CD8-positive, alpha-beta memory T cell (primary cell): ENCODE measurements around the gene NRM. TPM values are rescaled to one million over a fixed set of nuclear protein-coding genes. Genes with fewer than 3 reads are reported as not detected.
A peak's percentile ranks its signal among the peaks of the same experiment; 100 is the strongest.

Source experiments
- CTCF ChIA-PET: fragments of 350-600 bp; sonication (Branson Sonifier 250); formaldehyde crosslinking; loops from one replicate; lab custom pipeline; 2021; ENCODE audit warnings: antibody characterized with exemption; lab: Charles Lee
- POLR2A ChIA-PET: fragments of 350-600 bp; sonication (Branson Sonifier 250); formaldehyde crosslinking; loops from one replicate; lab custom pipeline; 2021; ENCODE audit warnings: antibody characterized with exemption; lab: Charles Lee
- DNase-seq, 5 donors: peaks; one replicate each; pipeline versions ENCODE4 v3.0.0 to v3.0.0-alpha.2; 2020 to 2022; ENCODE audit warnings: mixed read lengths in 1 of 5
- H3K27ac ChIP-seq: one replicate; pipeline ENCODE4 v1.7.0; 2013; ENCODE audit warnings: low read depth, mild to moderate bottlenecking, low read length, moderate library complexity
- H3K27me3 ChIP-seq: 2 replicates; pipeline ENCODE4 v1.7.0; 2013; ENCODE audit warnings: low read length, mild to moderate bottlenecking; ENCODE audit not compliant: insufficient read depth, poor library complexity, severe bottlenecking
- H3K36me3 ChIP-seq: 2 replicates; pipeline ENCODE4 v1.7.0; 2013; ENCODE audit warnings: mild to moderate bottlenecking, low read length, moderate library complexity; ENCODE audit not compliant: insufficient read depth
- H3K4me1 ChIP-seq: 2 replicates; pipeline ENCODE4 v1.7.0; 2013; ENCODE audit warnings: mild to moderate bottlenecking, low read length, moderate library complexity; ENCODE audit not compliant: insufficient read depth
- H3K4me3 ChIP-seq: 2 replicates; pipeline ENCODE4 v1.7.0; 2013; ENCODE audit warnings: mild to moderate bottlenecking, low read length
- H3K9me3 ChIP-seq: 2 replicates; pipeline ENCODE4 v1.7.0; 2013; ENCODE audit warnings: mild to moderate bottlenecking, low read length
- H3K27ac Mint-ChIP-seq, 8 donors: one replicate each; pipeline ENCODE4 v1.8.0; 2020 to 2021; ENCODE audit warnings: mixed read lengths in 8 of 8, mild to moderate bottlenecking in 6 of 8, inconsistent platforms in 3 of 8, moderate library complexity in 3 of 8
- H3K27me3 Mint-ChIP-seq, 2 donors: one replicate each; pipeline ENCODE4 v1.8.0; 2020 to 2021; ENCODE audit warnings: mixed read lengths in 2 of 2, mild to moderate bottlenecking in 1 of 2, moderate library complexity in 1 of 2
- H3K36me3 Mint-ChIP-seq, 3 donors: one replicate each; pipeline ENCODE4 v1.8.0; 2020 to 2021; ENCODE audit warnings: mixed read lengths in 3 of 3, inconsistent platforms in 1 of 3, mild to moderate bottlenecking in 1 of 3
- H3K4me1 Mint-ChIP-seq, 3 donors: one replicate each; pipeline ENCODE4 v1.8.0; 2020 to 2021; ENCODE audit warnings: mixed read lengths in 3 of 3, inconsistent platforms in 1 of 3, mild to moderate bottlenecking in 1 of 3
- H3K4me3 Mint-ChIP-seq, 7 donors: one replicate each; pipeline ENCODE4 v1.8.0; 2020 to 2021; ENCODE audit warnings: mixed read lengths in 7 of 7, mild to moderate bottlenecking in 6 of 7, moderate library complexity in 4 of 7, inconsistent platforms in 2 of 7
- H3K9me3 Mint-ChIP-seq, 5 donors: one replicate each; pipeline ENCODE4 v1.8.0; 2020 to 2022; ENCODE audit warnings: mixed read lengths in 5 of 5, mild to moderate bottlenecking in 3 of 5, moderate library complexity in 2 of 5, inconsistent platforms in 1 of 5
- polyA plus RNA-seq: library from polyadenylated mRNA; unstranded; fragments of 300-500 nt; fragmentation: Illumina TruSeq; gene quantifications from one replicate; pipeline ENCODE4 v1.2.3, GENCODE V29; 2021
- total RNA-seq, 2 experiments: library from RNA; stranded (reverse); gene quantifications; one replicate each; pipeline ENCODE4 v1.2.3, GENCODE V29; 2021

Gene NRM
- total and polyA plus RNA-seq, 3 experiments from 2014 or later, result 11.7 to 29.2 (median 28.1) TPM

DNA sequence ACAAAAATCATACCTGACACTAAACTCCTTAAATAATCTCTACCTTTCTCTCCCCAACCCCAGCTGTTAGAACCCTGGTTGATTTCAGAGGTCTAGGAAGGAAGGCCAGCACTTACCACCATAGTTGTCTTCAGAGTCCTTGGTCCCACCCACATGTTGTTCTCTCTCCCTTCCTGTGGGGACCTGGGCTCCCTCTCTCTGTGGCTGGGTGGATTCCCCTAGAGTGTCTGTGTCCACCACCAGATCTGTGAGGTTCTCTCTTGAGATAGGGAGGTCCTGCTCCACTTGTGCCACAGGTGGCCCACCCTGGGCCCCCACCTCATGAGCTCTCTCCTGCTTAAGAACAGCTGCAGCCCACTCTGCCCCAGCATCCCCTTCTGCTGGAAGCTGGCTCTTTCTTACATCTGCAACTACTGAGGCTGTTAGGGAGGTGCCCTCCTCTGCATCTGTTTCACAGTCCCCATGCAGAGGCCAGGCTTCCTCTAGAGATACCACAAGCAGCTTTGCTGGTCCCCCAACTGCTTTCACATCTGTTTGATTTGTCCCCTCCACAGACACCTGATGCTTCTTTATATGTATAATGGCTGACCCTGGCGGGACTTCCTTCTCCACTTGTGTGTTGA lies 21.1 kb upstream of the NRM start:
- peak overlapping the region in 2 of 7 donors; percentile 2 to 68 for H3K4me3 Mint-ChIP-seq
- Histone ChIP-seq H3K4me1 (peaks cover 12% of the 10 kb centered on the region), H3K36me3 (peaks cover 40% of the 10 kb centered on the region), H3K4me3 (no peak overlapping the region), H3K27me3 (no peaks in the 10 kb centered on the region), H3K27ac (no peak overlapping the region), H3K9me3 (no peaks in the 10 kb centered on the region)
- H3K27me3 Mint-ChIP-seq, result no peaks in the 10 kb centered on the region
- H3K9me3 Mint-ChIP-seq, result no peaks in the 10 kb centered on the region
- DNase-seq, result no peak
- peaks cover 27 to 43% (median 34%) of the 10 kb centered on the region in 3 donors for H3K4me1 Mint-ChIP-seq
- ChIA-PET POLR2A (no interaction called here), CTCF (interaction anchor here (1.4 to 3.1 kb wide), 4 partner anchors 10 to 171 kb away, joined by 3 to 13 read pairs (median 9); partner anchors contain the start of gene DHX16)
- H3K36me3 Mint-ChIP-seq, result peaks cover 11 to 73% (median 30%) of the 10 kb centered on the region in 3 donors
- peak overlapping the region in 7 of 8 donors; percentile 10 to 77 (median 60) for H3K27ac Mint-ChIP-seq

DNA sequence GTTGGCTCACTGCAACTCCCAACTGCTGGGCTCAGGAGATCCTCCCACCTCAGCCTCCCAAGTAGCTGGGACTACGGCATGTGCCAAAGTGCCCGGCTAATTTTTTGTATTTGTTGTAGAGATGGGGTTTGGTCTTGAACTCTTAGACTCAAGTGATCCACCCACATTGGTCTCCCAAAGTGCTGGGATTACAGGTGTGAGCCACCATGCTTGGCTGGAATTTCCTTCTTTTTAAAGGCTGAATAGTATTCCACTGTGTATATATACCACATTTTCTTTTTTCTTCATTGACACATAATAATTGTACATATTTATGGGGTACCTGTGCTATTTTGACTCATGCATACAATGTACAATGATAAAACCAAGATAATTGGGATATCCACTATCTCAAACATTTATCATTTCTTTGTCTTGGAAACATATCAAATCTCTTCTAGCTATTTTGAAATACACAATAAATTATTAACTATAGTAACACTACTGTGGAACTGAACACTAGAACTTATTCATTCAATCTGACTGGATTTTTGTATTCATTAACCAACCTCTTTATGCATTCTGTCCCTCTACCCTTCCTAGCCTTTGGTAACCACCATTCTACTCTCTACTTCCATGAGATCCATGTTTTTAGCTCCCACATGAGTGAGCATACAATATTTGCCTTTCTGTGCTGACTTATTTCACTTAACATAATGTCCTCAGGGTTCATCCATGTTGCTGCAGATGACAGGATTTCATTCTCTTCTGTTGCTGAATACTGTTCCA lies 18.5 kb upstream of the NRM start:
- no peak overlapping the region for H3K4me3 Mint-ChIP-seq
- CTCF ChIA-PET, result interaction anchor here (0.8 kb wide), 1 partner anchor 22 kb away, joined by 3 read pairs; no protein-coding TSS in a partner anchor
- peak overlapping the region in 1 of 8 donors; percentile 40 for H3K27ac Mint-ChIP-seq
- H3K27me3 ChIP-seq, result no peaks in the 10 kb centered on the region
- DNase-seq, result no peak
- peaks cover 5% of the 10 kb centered on the region for H3K4me1 ChIP-seq
- no peaks in the 10 kb centered on the region for H3K9me3 Mint-ChIP-seq
- H3K27ac ChIP-seq, result no peak overlapping the region
- H3K4me1 Mint-ChIP-seq, result peaks cover 14 to 26% (median 20%) of the 10 kb centered on the region in 3 donors
- peaks cover 15 to 80% (median 34%) of the 10 kb centered on the region in 3 donors for H3K36me3 Mint-ChIP-seq
- H3K9me3 ChIP-seq, result no peaks in the 10 kb centered on the region
- H3K27me3 Mint-ChIP-seq, result no peaks in the 10 kb centered on the region
- H3K36me3 ChIP-seq, result peaks cover 44% of the 10 kb centered on the region
- POLR2A ChIA-PET, result no interaction called here
- H3K4me3 ChIP-seq, result no peak overlapping the region

DNA sequence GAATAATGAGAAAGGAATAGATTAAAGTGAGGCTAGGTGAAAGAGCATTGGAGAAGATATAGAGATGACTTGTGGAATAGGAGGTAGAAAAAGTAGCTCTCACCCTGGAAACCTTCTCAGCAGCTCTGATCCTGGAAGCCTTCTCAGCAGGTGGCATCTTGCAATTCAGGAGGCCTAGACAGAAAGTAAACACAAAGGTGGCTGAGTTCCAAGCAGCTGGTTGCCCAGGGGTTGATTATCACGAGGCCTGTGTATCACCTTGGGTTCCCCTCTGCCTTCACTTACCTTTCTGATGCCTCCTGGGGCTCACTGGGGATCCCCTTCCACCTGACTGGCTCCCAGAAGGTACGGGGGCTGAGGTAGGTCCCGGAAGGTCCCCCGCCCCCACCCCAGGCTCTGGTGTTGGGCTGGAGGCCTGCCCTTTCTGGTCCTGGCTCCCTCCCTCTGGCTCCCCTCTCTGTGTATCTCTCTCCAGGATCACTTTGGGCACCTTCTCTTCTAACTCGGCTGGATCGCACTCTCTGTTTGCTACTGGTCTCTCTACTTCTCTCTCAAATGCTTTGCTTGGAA lies 16.6 kb upstream of the NRM start:
- Mint-ChIP-seq H3K9me3 (no peaks in the 10 kb centered on the region), H3K27ac (peak overlapping the region in 4 of 8 donors; percentile 8 to 91 (median 76)), H3K4me1 (peaks cover 7 to 14% (median 11%) of the 10 kb centered on the region in 3 donors), H3K4me3 (no peak overlapping the region), H3K27me3 (no peaks in the 10 kb centered on the region), H3K36me3 (peaks cover 19 to 82% (median 32%) of the 10 kb centered on the region in 3 donors)
- Histone ChIP-seq H3K4me1 (peaks cover 4% of the 10 kb centered on the region), H3K27ac (no peak overlapping the region), H3K9me3 (no peaks in the 10 kb centered on the region), H3K4me3 (no peak overlapping the region), H3K36me3 (peaks cover 30% of the 10 kb centered on the region), H3K27me3 (no peaks in the 10 kb centered on the region)
- ChIA-PET POLR2A (no interaction called here), CTCF (interaction anchor here (1.1 to 1.4 kb wide), 2 partner anchors 10 to 15 kb away, joined by 4 to 5 read pairs; partner anchors contain the start of gene MDC1)
- no peak for DNase-seq

DNA sequence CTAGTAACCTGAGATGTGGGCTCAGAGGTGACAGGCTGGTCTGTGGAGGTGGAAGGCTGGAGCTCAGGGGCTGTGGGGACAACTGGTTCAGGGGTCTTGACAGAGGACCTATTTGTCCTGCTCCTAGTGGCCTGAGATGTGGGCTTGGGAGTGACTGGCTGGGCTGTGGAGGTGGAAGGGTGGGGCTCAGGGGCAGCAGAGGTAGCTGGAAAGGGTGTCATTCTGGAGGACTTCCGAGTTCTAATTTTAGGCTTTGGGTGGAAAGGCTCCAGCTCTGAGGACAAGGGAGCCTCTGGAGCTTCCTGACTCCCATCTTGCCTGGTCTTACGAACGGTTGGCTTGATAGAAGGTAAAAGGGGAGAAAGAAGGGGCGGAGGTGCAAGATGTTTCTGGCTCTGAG lies 14.8 kb upstream of the NRM start:
- Histone ChIP-seq H3K4me1 (no peaks in the 10 kb centered on the region), H3K4me3 (no peak overlapping the region), H3K27me3 (no peaks in the 10 kb centered on the region), H3K9me3 (no peaks in the 10 kb centered on the region), H3K36me3 (peaks cover 13% of the 10 kb centered on the region), H3K27ac (no peak overlapping the region)
- Mint-ChIP-seq H3K36me3 (peaks cover 19 to 71% (median 24%) of the 10 kb centered on the region in 3 donors), H3K27me3 (no peaks in the 10 kb centered on the region), H3K4me3 (no peak overlapping the region), H3K9me3 (no peaks in the 10 kb centered on the region), H3K4me1 (no peaks in the 10 kb centered on the region), H3K27ac (peak overlapping the region in 3 of 8 donors; percentile 22 to 63 (median 43))
- no peak for DNase-seq
- POLR2A ChIA-PET, result no interaction called here
- CTCF ChIA-PET, result interaction anchor here (0.9 to 5.0 kb wide), 3 partner anchors 12 to 27 kb away, joined by 3 to 21 read pairs (median 4); partner anchors contain the start of gene MDC1

DNA sequence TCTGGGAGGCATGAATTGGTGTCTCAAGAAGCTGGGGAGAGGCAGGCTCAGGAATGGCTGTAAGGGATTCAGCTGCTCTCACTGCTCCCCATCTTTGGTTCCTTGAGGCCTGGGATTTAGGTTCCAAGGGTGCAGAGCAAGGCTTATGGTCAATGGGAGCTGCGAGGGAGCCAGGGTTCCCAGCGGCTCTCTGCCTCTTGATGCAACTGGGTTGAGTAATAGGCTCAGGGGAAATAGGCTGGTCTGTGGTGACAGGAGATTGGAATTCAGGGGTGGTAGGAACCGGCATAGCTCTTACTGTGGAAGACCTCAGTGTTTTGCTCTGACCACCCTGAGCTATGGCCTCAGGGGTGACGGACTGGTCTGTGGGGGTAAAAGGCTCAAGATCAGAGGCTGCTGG lies 13.0 kb upstream of the NRM start:
- H3K4me1 Mint-ChIP-seq, result no peaks in the 10 kb centered on the region
- H3K9me3 ChIP-seq, result no peaks in the 10 kb centered on the region
- peak overlapping the region in 1 of 8 donors; percentile 69 for H3K27ac Mint-ChIP-seq
- H3K36me3 Mint-ChIP-seq, result peaks cover 19 to 72% (median 25%) of the 10 kb centered on the region in 3 donors
- H3K4me3 Mint-ChIP-seq, result peak overlapping the region in 1 of 7 donors; percentile 28
- POLR2A ChIA-PET, result no interaction called here
- peaks cover 12% of the 10 kb centered on the region for H3K36me3 ChIP-seq
- no peaks in the 10 kb centered on the region for H3K27me3 ChIP-seq
- no peak overlapping the region for H3K27ac ChIP-seq
- no peak for DNase-seq
- no peak overlapping the region for H3K4me3 ChIP-seq
- CTCF ChIA-PET, result interaction anchor here (1.5 to 5.0 kb wide), 3 partner anchors 13 to 26 kb away, joined by 3 to 21 read pairs (median 3); partner anchors contain the start of gene NRM
- no peaks in the 10 kb centered on the region for H3K9me3 Mint-ChIP-seq
- H3K4me1 ChIP-seq, result no peaks in the 10 kb centered on the region
- H3K27me3 Mint-ChIP-seq, result no peaks in the 10 kb centered on the region

DNA sequence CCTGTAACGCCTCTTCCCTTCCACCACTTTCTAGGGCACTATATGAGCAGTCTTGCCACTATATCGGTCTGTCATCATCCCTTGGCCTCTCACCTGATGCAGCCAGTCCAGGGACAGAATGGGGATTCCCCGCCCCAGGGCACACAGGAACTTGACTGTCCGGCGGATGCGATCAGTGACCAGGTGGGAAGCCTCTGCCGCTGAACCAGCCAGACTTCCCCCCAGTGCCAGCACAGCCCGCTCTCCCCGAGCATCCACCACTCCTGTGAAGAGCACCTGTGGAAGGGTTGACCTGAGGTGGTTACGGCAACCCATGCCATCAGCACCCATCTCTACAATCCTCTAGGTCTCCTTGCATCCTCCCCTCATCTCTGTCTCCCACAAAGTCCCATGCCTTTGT lies 12.2 kb upstream of the NRM start:
- POLR2A ChIA-PET, result no interaction called here
- DNase-seq, result no peak
- CTCF ChIA-PET, result interaction anchor here (1.5 to 5.0 kb wide), 3 partner anchors 12 to 25 kb away, joined by 3 to 21 read pairs (median 3); partner anchors contain the start of gene NRM
- Histone ChIP-seq H3K4me3 (no peak overlapping the region), H3K4me1 (no peaks in the 10 kb centered on the region), H3K36me3 (peaks cover 10% of the 10 kb centered on the region), H3K27me3 (no peaks in the 10 kb centered on the region), H3K9me3 (no peaks in the 10 kb centered on the region), H3K27ac (no peak overlapping the region)
- Mint-ChIP-seq H3K27ac (peak overlapping the region in 1 of 8 donors; percentile 86), H3K9me3 (no peaks in the 10 kb centered on the region), H3K36me3 (peaks cover 19 to 67% (median 24%) of the 10 kb centered on the region in 3 donors), H3K27me3 (no peaks in the 10 kb centered on the region), H3K4me3 (no peak overlapping the region), H3K4me1 (no peaks in the 10 kb centered on the region)

DNA sequence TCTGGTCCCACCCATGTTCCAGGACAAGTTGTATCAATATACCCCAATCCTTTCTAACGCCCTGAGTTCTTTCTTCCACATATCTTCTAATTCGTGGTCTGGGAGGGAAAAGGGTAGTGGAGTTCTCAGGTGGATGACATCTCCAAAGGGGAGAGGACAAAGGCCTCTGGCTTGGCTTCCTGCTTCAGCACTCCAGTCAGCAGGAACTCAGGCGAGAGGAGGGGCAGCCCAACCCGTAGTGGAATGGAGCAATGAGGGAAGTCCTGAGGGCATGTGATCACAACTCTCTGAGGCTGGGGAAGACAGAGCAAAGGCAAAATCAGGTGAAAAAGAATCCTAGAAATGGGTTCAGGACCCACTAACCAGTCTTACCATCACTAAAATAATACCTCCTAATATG lies 9.6 kb upstream of the NRM start:
- H3K36me3 Mint-ChIP-seq, result peaks cover 16 to 46% (median 19%) of the 10 kb centered on the region in 3 donors
- H3K4me3 Mint-ChIP-seq, result no peak overlapping the region
- Histone ChIP-seq H3K9me3 (no peaks in the 10 kb centered on the region), H3K36me3 (peaks cover 5% of the 10 kb centered on the region), H3K27ac (no peak overlapping the region), H3K4me3 (no peak overlapping the region), H3K27me3 (no peaks in the 10 kb centered on the region), H3K4me1 (no peaks in the 10 kb centered on the region)
- peak overlapping the region in 1 of 8 donors; percentile 42 for H3K27ac Mint-ChIP-seq
- ChIA-PET POLR2A (no interaction called here), CTCF (interaction anchor here (1.3 kb wide), 1 partner anchor 11 kb away, joined by 4 read pairs; no protein-coding TSS in a partner anchor)
- H3K4me1 Mint-ChIP-seq, result no peaks in the 10 kb centered on the region
- H3K9me3 Mint-ChIP-seq, result no peaks in the 10 kb centered on the region
- no peaks in the 10 kb centered on the region for H3K27me3 Mint-ChIP-seq
- no peak for DNase-seq
